ENCODE results near the gene BTBD10. TPM values are rescaled to one million over a fixed set of nuclear protein-coding genes. Genes with fewer than 3 reads are reported as not detected.

Gene BTBD10
- total RNA-seq, 1 experiment from 2014 or later, result 23.3 TPM

DNA sequence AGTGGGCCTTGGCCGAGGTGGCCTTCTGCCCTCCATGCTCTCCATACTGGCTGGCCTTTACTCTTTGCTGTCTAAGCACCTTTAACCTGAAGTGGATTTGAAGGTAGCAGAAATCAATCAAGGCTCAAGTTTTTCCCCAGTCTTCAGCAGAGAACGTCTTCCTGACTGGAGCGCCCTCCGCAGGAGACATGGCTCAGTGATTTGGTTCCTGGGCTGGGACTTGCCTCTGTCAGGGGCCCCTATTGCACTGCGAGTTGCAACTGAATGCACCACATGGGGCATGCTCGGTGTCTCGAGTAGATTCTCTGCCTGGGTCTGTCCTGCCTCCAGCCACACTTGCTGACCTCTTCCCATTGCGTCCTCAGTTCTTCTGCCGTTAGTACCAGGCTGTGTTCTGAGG lies 105.8 kb downstream of the BTBD10 start:
- Histone ChIP-seq H2BK12ac (ENCODE audit: insufficient read length, low read depth, low read length) (no peak overlapping the region), H2BK120ac (ENCODE audit: low read depth, low read length, poor library complexity, severe bottlenecking) (no peak overlapping the region), H2BK5ac (ENCODE audit: insufficient read length, low read length) (no peak overlapping the region), H3K27ac (ENCODE audit: insufficient read length, low read depth, low read length) (no peak overlapping the region), H3K79me1 (ENCODE audit: insufficient read depth, low read depth, low read length, poor library complexity, severe bottlenecking) (no peaks in the 10 kb centered on the region), H3T11ph (ENCODE audit: low read length) (no peak overlapping the region), H4K8ac (replicated peaks; ENCODE audit: insufficient read length, low read depth, low read length) (no peak overlapping the region), H3K27me3 (ENCODE audit: insufficient read depth, low read length) (no peaks in the 10 kb centered on the region), H3K14ac (ENCODE audit: insufficient read depth, low read length) (no peak overlapping the region), H2BK20ac (ENCODE audit: low read depth, low read length, poor library complexity, severe bottlenecking) (no peak overlapping the region), H2AK5ac (ENCODE audit: insufficient read length, low read length) (no peak overlapping the region), H3K9me3 (ENCODE audit: control insufficient read depth, low read depth, low read length) (no peaks in the 10 kb centered on the region), H3K18ac (ENCODE audit: insufficient read length, low read depth, low read length) (no peak overlapping the region), H3K23ac (ENCODE audit: insufficient read length, low read depth, low read length) (no peak overlapping the region), H4K91ac (ENCODE audit: insufficient read length, low read depth, low read length) (no peak overlapping the region), H3K4ac (ENCODE audit: low read depth, low read length) (no peak overlapping the region), H3K9ac (ENCODE audit: extremely low read depth, insufficient read length, low read length) (no peak overlapping the region), H4K5ac (ENCODE audit: insufficient read length, low read depth, low read length) (no peak overlapping the region), H2AFZ (ENCODE audit: low read length) (no peak overlapping the region), H3K4me2 (ENCODE audit: insufficient read depth, insufficient read length, low read length) (no peak overlapping the region), H3K56ac (ENCODE audit: insufficient read length, low read depth, low read length) (no peak overlapping the region), H3K4me1 (ENCODE audit: insufficient read depth, low read length) (peaks cover 2% of the 10 kb centered on the region; the same call in 1 of the 2 replicates), H3K79me2 (ENCODE audit: insufficient read depth, low read length) (no peaks in the 10 kb centered on the region), H4K20me1 (ENCODE audit: control insufficient read depth, insufficient read depth, insufficient read length) (no peaks in the 10 kb centered on the region), H2BK15ac (ENCODE audit: low read depth, low read length) (no peak overlapping the region), H3K23me2 (ENCODE audit: insufficient read length, low read depth, low read length, poor library complexity, severe bottlenecking) (no peaks in the 10 kb centered on the region)
- H3K36me3 Mint-ChIP-seq (ENCODE audit: insufficient read depth in 1 of 3, low read depth in 3 of 3), result no peaks in the 10 kb centered on the region
- H3K27me3 Mint-ChIP-seq (ENCODE audit: low read depth), result peaks cover 6% of the 10 kb centered on the region
- no peaks in the 10 kb centered on the region for H3K9me3 Mint-ChIP-seq
- peaks cover 2 to 7% of the 10 kb centered on the region in 2 experiments; a peak in 3 of 4 replicates for H3K4me1 Mint-ChIP-seq
- H3K27ac Mint-ChIP-seq, result no peak overlapping the region
- DNase-seq, result peak; percentile 76
- no peak overlapping the region for H3K4me3 Mint-ChIP-seq
- TF ChIP-seq, protein P1, sequence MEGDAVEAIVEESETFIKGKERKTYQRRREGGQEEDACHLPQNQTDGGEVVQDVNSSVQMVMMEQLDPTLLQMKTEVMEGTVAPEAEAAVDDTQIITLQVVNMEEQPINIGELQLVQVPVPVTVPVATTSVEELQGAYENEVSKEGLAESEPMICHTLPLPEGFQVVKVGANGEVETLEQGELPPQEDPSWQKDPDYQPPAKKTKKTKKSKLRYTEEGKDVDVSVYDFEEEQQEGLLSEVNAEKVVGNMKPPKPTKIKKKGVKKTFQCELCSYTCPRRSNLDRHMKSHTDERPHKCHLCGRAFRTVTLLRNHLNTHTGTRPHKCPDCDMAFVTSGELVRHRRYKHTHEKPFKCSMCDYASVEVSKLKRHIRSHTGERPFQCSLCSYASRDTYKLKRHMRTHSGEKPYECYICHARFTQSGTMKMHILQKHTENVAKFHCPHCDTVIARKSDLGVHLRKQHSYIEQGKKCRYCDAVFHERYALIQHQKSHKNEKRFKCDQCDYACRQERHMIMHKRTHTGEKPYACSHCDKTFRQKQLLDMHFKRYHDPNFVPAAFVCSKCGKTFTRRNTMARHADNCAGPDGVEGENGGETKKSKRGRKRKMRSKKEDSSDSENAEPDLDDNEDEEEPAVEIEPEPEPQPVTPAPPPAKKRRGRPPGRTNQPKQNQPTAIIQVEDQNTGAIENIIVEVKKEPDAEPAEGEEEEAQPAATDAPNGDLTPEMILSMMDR (conservative IDR thresholded peaks at IDR 0.05), result peak; percentile 63
- WGBS (ENCODE audit: extremely low coverage, insufficient read length, low lambda C conversion rate), result no CpG with 5 or more reads among the region's 9 CpGs

Measured in H9 (cell line).